NT2/D1 (cell line): Measurements from ENCODE around the gene MAP3K10.

Source experiments
- DNase-seq: peaks from one replicate; pipeline ENCODE4 v3.0.0-alpha.2; 2011; ENCODE audit warnings: low read depth, low spot score
- H3K27me3 ChIP-seq: 2 replicates; pipeline ENCODE4 v1.6.0; 2011; ENCODE audit warnings: mild to moderate bottlenecking; ENCODE audit not compliant: insufficient read length, insufficient read depth
- H3K36me3 ChIP-seq: 2 replicates; pipeline ENCODE4 v1.6.1; 2011; ENCODE audit warnings: mild to moderate bottlenecking, low read length, mixed read lengths; ENCODE audit not compliant: insufficient read depth, insufficient read length
- H3K4me1 ChIP-seq: 2 replicates; pipeline ENCODE4 v1.5.1; 2011; ENCODE audit not compliant: insufficient read depth, insufficient read length
- H3K4me3 ChIP-seq: 2 replicates; pipeline ENCODE4 v1.5.1; 2011; ENCODE audit warnings: low read depth; ENCODE audit not compliant: insufficient read length
- H3K9ac ChIP-seq: 2 replicates; pipeline ENCODE4 v1.6.0; 2011; ENCODE audit warnings: low read depth; ENCODE audit not compliant: insufficient read length
- H3K9me3 ChIP-seq: 2 replicates; pipeline ENCODE4 v1.5.1; 2011; ENCODE audit warnings: mild to moderate bottlenecking, low read length; ENCODE audit not compliant: insufficient read depth
- SUZ12 ChIP-seq: IDR thresholded peaks from 2 replicates; pipeline ENCODE4 v1.6.1; 2011; ENCODE audit not compliant: insufficient read length, insufficient read depth; ENCODE audit errors: extremely low read depth
- YY1 ChIP-seq: IDR thresholded peaks from 2 replicates; pipeline ENCODE4 v1.6.1; 2011; ENCODE audit not compliant: insufficient read length, insufficient read depth
- ZNF274 ChIP-seq: IDR thresholded peaks from 2 replicates; pipeline ENCODE4 v1.6.1; 2011; ENCODE audit warnings: mild to moderate bottlenecking, low read depth, low read length

Gene MAP3K10

GRCh38 chr19:40175820-40176219 is 15.4 kb upstream of the MAP3K10 start:
- no peak for DNase-seq
- Histone ChIP-seq H3K4me3 (no peak overlapping the region), H3K9me3 (no peaks in the 10 kb centered on the region), H3K36me3 (no peaks in the 10 kb centered on the region), H3K4me1 (no peaks in the 10 kb centered on the region), H3K9ac (no peak overlapping the region), H3K27me3 (no peaks in the 10 kb centered on the region)
- no peak for TF ChIP-seq ZNF274
- TF ChIP-seq YY1: no peak
- TF ChIP-seq SUZ12: no peak

DNA sequence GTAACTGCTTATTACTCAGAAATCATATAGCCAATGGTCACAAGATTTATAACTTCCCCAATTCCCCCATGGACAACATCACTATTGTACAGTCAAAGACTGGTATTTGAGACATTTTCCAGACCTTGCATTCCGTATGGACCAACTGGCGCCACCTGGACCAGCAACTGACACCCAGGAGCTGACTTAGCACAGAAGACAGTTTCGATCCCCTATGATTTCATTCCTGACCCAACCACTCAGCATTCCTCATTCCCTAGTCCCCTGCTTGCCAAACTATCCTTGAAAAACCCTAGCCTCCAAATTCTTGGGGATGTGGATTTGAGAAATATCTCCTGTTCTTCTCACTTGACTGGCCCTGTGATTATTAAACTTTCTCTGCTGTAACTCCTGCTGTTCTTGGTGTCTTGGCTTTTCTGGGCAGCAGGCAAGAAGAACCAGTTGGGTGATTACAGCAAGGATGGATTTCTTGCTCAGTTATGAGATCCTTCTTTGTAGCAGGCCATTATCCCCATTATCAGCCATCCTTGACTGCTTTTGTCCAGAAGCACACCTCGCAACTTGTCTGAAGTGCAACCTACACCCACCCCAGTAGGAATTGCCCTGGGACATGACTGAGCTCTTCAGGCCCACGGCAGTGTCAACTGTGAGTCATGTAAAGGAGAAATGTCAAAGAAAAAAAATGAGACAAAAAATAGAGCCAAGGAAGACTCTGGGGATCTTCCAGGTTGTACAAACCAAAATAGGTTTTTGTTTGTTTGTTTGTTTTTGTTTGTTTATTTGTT is 13.7 kb upstream of the MAP3K10 start:
- Histone ChIP-seq H3K9ac (no peak overlapping the region), H3K36me3 (no peaks in the 10 kb centered on the region), H3K9me3 (no peaks in the 10 kb centered on the region), H3K4me3 (no peak overlapping the region), H3K27me3 (no peaks in the 10 kb centered on the region), H3K4me1 (no peaks in the 10 kb centered on the region)
- DNase-seq: no peak
- no peak for TF ChIP-seq SUZ12
- no peak for TF ChIP-seq ZNF274

GRCh38 chr19:40178756-40179155 is 12.5 kb upstream of the MAP3K10 start:
- Histone ChIP-seq H3K4me1 (no peaks in the 10 kb centered on the region), H3K4me3 (no peak overlapping the region), H3K27me3 (no peaks in the 10 kb centered on the region), H3K9me3 (no peaks in the 10 kb centered on the region), H3K36me3 (no peaks in the 10 kb centered on the region), H3K9ac (no peak overlapping the region)
- no peak for TF ChIP-seq YY1
- TF ChIP-seq ZNF274: no peak
- no peak for TF ChIP-seq SUZ12
- DNase-seq: no peak

DNA sequence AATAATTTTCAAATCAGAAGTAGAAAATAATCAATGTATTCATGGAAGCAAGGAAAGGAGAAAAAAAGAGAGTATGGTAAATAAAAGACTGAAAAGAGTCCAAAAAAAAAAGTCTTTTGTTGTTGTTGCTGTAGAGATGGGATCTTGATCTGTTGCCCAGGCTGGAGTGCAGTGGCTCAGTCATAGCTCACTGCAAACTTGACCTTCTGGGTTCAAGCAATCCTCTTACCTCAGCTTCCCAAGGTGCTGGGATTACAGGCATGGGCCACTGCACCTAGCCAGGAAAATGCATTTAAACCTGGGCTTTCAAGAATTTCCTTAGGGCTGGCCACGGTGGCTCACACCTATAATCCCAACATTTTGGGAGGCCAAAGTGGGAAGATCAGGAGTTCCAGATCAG is 7.0 kb upstream of the MAP3K10 start:
- H3K4me3 ChIP-seq: no peak overlapping the region
- TF ChIP-seq ZNF274: no peak
- no peak for TF ChIP-seq YY1
- no peak for TF ChIP-seq SUZ12

DNA sequence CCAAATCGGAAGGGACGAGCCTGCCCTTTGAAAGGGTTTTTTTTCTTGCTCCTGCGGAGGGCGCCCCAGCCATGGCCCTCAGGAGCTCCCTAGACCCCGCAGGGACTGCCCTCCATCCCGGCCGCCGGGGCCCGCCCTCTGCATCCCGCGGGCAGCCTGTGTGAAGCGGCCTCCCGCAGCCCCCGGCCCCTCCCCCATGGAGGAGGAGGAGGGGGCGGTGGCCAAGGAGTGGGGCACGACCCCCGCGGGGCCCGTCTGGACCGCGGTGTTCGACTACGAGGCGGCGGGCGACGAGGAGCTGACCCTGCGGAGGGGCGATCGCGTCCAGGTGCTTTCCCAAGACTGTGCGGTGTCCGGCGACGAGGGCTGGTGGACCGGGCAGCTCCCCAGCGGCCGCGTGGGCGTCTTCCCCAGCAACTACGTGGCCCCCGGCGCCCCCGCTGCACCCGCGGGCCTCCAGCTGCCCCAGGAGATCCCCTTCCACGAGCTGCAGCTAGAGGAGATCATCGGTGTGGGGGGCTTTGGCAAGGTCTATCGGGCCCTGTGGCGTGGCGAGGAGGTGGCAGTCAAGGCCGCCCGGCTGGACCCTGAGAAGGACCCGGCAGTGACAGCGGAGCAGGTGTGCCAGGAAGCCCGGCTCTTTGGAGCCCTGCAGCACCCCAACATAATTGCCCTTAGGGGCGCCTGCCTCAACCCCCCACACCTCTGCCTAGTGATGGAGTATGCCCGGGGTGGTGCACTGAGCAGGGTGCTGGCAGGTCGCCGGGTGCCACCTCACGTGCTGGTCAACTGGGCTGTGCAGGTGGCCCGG is 815 bp downstream of the MAP3K10 start:
- Histone ChIP-seq H3K36me3 (no peaks in the 10 kb centered on the region), H3K9me3 (no peaks in the 10 kb centered on the region), H3K4me3 (peak overlapping the region; percentile 78), H3K27me3 (no peaks in the 10 kb centered on the region), H3K9ac (peak overlapping the region; percentile 76), H3K4me1 (peaks cover 7% of the 10 kb centered on the region)
- no peak for DNase-seq
- TF ChIP-seq SUZ12 (no peak), ZNF274 (no peak)

More for the DNA sequence above, 7.0 kb upstream of the MAP3K10 start:
- H3K9me3 ChIP-seq: no peaks in the 10 kb centered on the region
- DNase-seq: no peak
- H3K9ac ChIP-seq: no peak overlapping the region
- no peaks in the 10 kb centered on the region for H3K4me1 ChIP-seq
- no peaks in the 10 kb centered on the region for H3K27me3 ChIP-seq
- no peaks in the 10 kb centered on the region for H3K36me3 ChIP-seq

DNA sequence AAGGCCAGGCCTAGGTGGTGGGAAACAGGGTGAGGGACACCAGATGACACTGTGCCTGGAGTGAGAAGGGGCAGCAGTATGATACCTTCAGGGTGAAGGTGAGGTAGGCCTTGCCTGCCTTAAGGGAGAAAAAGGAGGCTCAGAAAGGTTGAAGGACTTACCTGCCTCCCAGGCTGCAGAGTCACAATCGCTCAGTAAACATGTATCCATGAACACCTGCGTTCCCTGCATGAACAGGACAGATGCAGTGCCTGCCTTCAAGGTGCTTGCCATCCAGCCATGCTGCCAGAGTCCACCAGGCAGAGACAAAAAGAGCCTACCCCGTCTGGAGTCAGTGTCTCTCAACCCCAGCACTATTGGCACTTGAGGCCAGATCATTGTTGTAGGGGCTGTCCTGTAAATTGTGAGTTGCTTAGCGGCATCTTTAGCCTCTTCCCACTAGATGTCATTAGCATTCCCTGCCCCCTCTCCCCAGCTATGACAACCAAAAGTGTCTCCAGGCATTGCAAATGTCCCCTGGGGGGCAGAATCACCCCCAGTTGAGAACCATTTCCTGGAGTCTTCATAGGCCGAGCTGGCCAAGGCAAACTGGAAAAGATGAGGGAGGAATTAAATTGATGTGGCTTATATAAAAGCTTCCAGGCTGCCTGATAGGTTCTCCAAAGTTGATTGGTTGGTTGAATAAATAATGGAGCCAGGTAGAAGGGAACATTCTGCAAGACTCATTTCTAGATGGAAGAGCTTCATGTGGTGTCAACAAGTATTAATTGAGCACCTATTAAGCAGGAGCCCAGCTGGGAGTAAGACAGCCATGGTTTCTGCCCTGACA is 1.7 kb downstream of the MAP3K10 start:
- Histone ChIP-seq H3K9ac (no peak overlapping the region), H3K36me3 (no peaks in the 10 kb centered on the region), H3K4me3 (no peak overlapping the region), H3K27me3 (no peaks in the 10 kb centered on the region), H3K9me3 (no peaks in the 10 kb centered on the region), H3K4me1 (peaks cover 7% of the 10 kb centered on the region)
- TF ChIP-seq ZNF274: no peak
- TF ChIP-seq YY1: no peak
- no peak for TF ChIP-seq SUZ12
- DNase-seq: no peak

DNA sequence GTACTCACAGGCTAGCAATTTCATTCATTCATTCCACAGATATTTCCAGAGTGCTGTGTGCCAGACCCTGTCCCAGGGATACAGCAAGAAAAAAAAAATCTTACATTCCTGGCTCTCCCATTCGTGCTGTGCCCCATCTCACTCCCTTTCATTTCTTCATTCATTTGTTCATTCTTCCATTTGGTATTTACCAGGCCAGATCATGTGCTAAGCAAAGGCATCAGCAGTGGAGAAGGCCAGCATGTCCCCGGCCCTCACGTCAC is 2.3 kb downstream of the MAP3K10 start:
- no peak overlapping the region for H3K9ac ChIP-seq
- peaks cover 7% of the 10 kb centered on the region for H3K4me1 ChIP-seq
- TF ChIP-seq SUZ12 (no peak), YY1 (no peak), ZNF274 (no peak)
- DNase-seq: no peak
- H3K9me3 ChIP-seq: no peaks in the 10 kb centered on the region
- H3K36me3 ChIP-seq: peaks cover 3% of the 10 kb centered on the region
- H3K4me3 ChIP-seq: no peak overlapping the region
- no peaks in the 10 kb centered on the region for H3K27me3 ChIP-seq
